IMR-90 (cell line): ENCODE measurements around the gene KLHL40. TPM values are rescaled to one million over a fixed set of nuclear protein-coding genes. Genes with fewer than 3 reads are reported as not detected.

Source experiments
- ATAC-seq: fragments of 200-7000 bp; cut with Tn5 transposase; 2 replicates; pipeline ENCODE4 v1.9.1; 2020; ENCODE audit warnings: low read depth, mild to moderate bottlenecking, moderate library complexity
- BruUV-seq: library from RNA; stranded (reverse); fragments of 400-500 nt; replicated peaks from 2 replicates; lab custom pipeline; 2021; lab: Mats Ljungman, UMichigan
- CTCF ChIA-PET: fragments of 300-600 bp; formaldehyde crosslinking; extraction: SDS; loops from one replicate; lab custom pipeline; 2021; ENCODE audit warnings: antibody characterized with exemption; lab: Yijun Ruan, JAX
- POLR2A ChIA-PET: fragments of 300-600 bp; sonication (Branson Sonifier 250); formaldehyde crosslinking; loops from one replicate; lab custom pipeline; 2022; ENCODE audit warnings: antibody characterized with exemption; ENCODE audit not compliant: unreplicated experiment; lab: Charles Lee
- DNase-seq: peaks from one replicate; pipeline ENCODE4 v3.0.0; 2013
- H2AFZ ChIP-seq: replicated peaks from 2 replicates; pipeline ENCODE3; 2013; ENCODE audit warnings: low read length, mild to moderate bottlenecking; ENCODE audit not compliant: poor library complexity
- H2AK5ac ChIP-seq: 2 replicates; pipeline ENCODE4 v1.6.1; 2013; ENCODE audit warnings: low read depth, low read length, inconsistent platforms
- H2AK9ac ChIP-seq: replicated peaks from 2 replicates; pipeline ENCODE3; 2013; ENCODE audit warnings: mild to moderate bottlenecking, low read depth, low read length, moderate library complexity; ENCODE audit not compliant: poor library complexity
- H2BK120ac ChIP-seq: 2 replicates; pipeline ENCODE4 v1.6.1; 2013; ENCODE audit warnings: low read depth, low read length, inconsistent platforms
- H2BK15ac ChIP-seq: 3 replicates; pipeline ENCODE4 v1.6.1; 2013; ENCODE audit warnings: low read depth, low read length, inconsistent platforms
- H2BK20ac ChIP-seq: 2 replicates; pipeline ENCODE4 v1.6.1; 2013; ENCODE audit warnings: low read depth, mild to moderate bottlenecking, inconsistent platforms, low read length, moderate library complexity
- H2BK5ac ChIP-seq: 2 replicates; pipeline ENCODE4 v1.6.1; 2013; ENCODE audit warnings: mild to moderate bottlenecking, low read depth, low read length, inconsistent platforms; ENCODE audit not compliant: poor library complexity, severe bottlenecking
- H3K14ac ChIP-seq: replicated peaks from 2 replicates; pipeline ENCODE4 v1.6.1; 2013; ENCODE audit warnings: low read depth, low read length, inconsistent platforms
- H3K18ac ChIP-seq: 2 replicates; pipeline ENCODE4 v1.6.1; 2013; ENCODE audit warnings: low read depth, low read length, control low read depth
- H3K23ac ChIP-seq: 2 replicates; pipeline ENCODE4 v1.6.1; 2013; ENCODE audit warnings: low read depth, low read length, inconsistent platforms
- H3K27ac ChIP-seq: 2 replicates; pipeline ENCODE4 v1.5.1; 2013; ENCODE audit warnings: mild to moderate bottlenecking, control low read depth, low read length; ENCODE audit not compliant: insufficient read depth
- H3K27me3 ChIP-seq: 2 replicates; pipeline ENCODE4 v1.6.1; 2013; ENCODE audit warnings: low read length; ENCODE audit not compliant: control insufficient read depth, insufficient read depth
- H3K36me3 ChIP-seq: 2 replicates; pipeline ENCODE4 v1.6.1; 2013; ENCODE audit warnings: low read length, mixed read lengths; ENCODE audit not compliant: control insufficient read depth, insufficient read depth
- H3K4ac ChIP-seq: 2 replicates; pipeline ENCODE4 v1.6.1; 2013; ENCODE audit warnings: low read depth, low read length, inconsistent platforms
- H3K4me1 ChIP-seq: 2 replicates; pipeline ENCODE4 v1.6.1; 2013; ENCODE audit warnings: low read length, mixed read lengths; ENCODE audit not compliant: control insufficient read depth, insufficient read depth
- H3K4me2 ChIP-seq: 2 replicates; pipeline ENCODE4 v1.6.1; 2013; ENCODE audit warnings: low read depth, mild to moderate bottlenecking, control low read depth, low read length, moderate library complexity
- H3K4me3 ChIP-seq: 2 replicates; pipeline ENCODE4 v1.5.1; 2013; ENCODE audit warnings: low read depth, mild to moderate bottlenecking, control low read depth, low read length, moderate library complexity; ENCODE audit not compliant: insufficient read depth
- H3K56ac ChIP-seq: 2 replicates; pipeline ENCODE4 v1.6.1; 2013; ENCODE audit warnings: low read length, inconsistent platforms; ENCODE audit not compliant: insufficient read depth; ENCODE audit errors: extremely low read depth
- H3K79me1 ChIP-seq, 2 experiments: 2 replicates each; pipeline ENCODE4 v1.6.1; 2013; ENCODE audit warnings: low read length in 2 of 2, inconsistent platforms in 1 of 2, low read depth in 1 of 2
- H3K9ac ChIP-seq: 2 replicates; pipeline ENCODE4 v1.6.1; 2013; ENCODE audit warnings: low read depth, low read length, control low read depth
- H3K9me1 ChIP-seq: 2 replicates; pipeline ENCODE4 v1.6.1; 2013; ENCODE audit warnings: low read length, inconsistent platforms; ENCODE audit not compliant: insufficient read depth
- H3K9me3 ChIP-seq: 2 replicates; pipeline ENCODE4 v1.6.1; 2013; ENCODE audit warnings: low read length; ENCODE audit not compliant: control insufficient read depth, insufficient read depth
- H4K20me1 ChIP-seq: 2 replicates; pipeline ENCODE4 v1.6.1; 2013; ENCODE audit warnings: low read length, inconsistent platforms; ENCODE audit not compliant: insufficient read depth
- H4K5ac ChIP-seq: 2 replicates; pipeline ENCODE4 v1.6.1; 2013; ENCODE audit warnings: mild to moderate bottlenecking, low read depth, low read length, control low read depth
- H4K8ac ChIP-seq, 2 experiments: 2 replicates each; pipeline ENCODE4 v1.6.1; 2013; ENCODE audit warnings: low read depth in 2 of 2, low read length in 2 of 2, control low read depth in 1 of 2, inconsistent platforms in 1 of 2
- H4K91ac ChIP-seq: 2 replicates; pipeline ENCODE4 v1.6.1; 2013; ENCODE audit warnings: low read depth, low read length, inconsistent platforms; ENCODE audit not compliant: insufficient read depth
- BHLHE40 ChIP-seq: fragments of 150-350 bp; IDR thresholded peaks from 2 replicates; pipeline ENCODE4 v1.6.1; 2016; ENCODE audit warnings: mild to moderate bottlenecking, low read depth, low read length
- CHD1 ChIP-seq: IDR thresholded peaks from 2 replicates; pipeline ENCODE4 v1.6.1; 2012; ENCODE audit warnings: low read depth, low read length, improper control_type of control experiment
- MAFK ChIP-seq: IDR thresholded peaks from 2 replicates; pipeline ENCODE4 v1.6.1; 2012; ENCODE audit warnings: low read depth, low read length, improper control_type of control experiment
- MAZ ChIP-seq: IDR thresholded peaks from 2 replicates; pipeline ENCODE4 v1.6.1; 2012; ENCODE audit warnings: low read depth, mild to moderate bottlenecking, low read length, improper control_type of control experiment, moderate library complexity, borderline replicate concordance
- MXI1 ChIP-seq: IDR thresholded peaks from 2 replicates; pipeline ENCODE4 v1.6.1; 2012; ENCODE audit warnings: low read depth, mild to moderate bottlenecking, low read length, moderate library complexity, borderline replicate concordance
- NFE2L2 ChIP-seq: fragments of 150-350 bp; IDR thresholded peaks from 2 replicates; pipeline ENCODE4 v1.6.1; 2016; ENCODE audit warnings: low read depth, mild to moderate bottlenecking, low read length
- POLR2A ChIP-seq: IDR thresholded peaks from 2 replicates; pipeline ENCODE4 v1.6.1; 2012; ENCODE audit warnings: mild to moderate bottlenecking, low read depth, low read length
- RCOR1 ChIP-seq: IDR thresholded peaks from 2 replicates; pipeline ENCODE4 v1.6.1; 2012; ENCODE audit warnings: mild to moderate bottlenecking, low read length, improper control_type of control experiment; ENCODE audit not compliant: insufficient replicate concordance
- RFX5 ChIP-seq: IDR thresholded peaks from 2 replicates; pipeline ENCODE4 v1.8.0; 2012; ENCODE audit warnings: low read depth, mild to moderate bottlenecking, low read length, moderate library complexity
- SMC3 ChIP-seq: fragments of 150-350 bp; IDR thresholded peaks from 2 replicates; pipeline ENCODE4 v1.6.1; 2016; ENCODE audit warnings: low read depth, mild to moderate bottlenecking, antibody characterized with exemption, low read length, moderate library complexity
- WGBS, 2 experiments: methylation state at CpG; one replicate each; pipeline versions ENCODE4 v1.1.5 to v1.1.7; 2013; ENCODE audit warnings: missing lambda C conversion rate in 2 of 2; ENCODE audit not compliant: insufficient read length in 1 of 2; ENCODE audit errors: extremely low coverage in 2 of 2; 5-methylcytosine and 5-hydroxymethylcytosine counted together
- dilution Hi-C: fragments of 300-500 bp; cut with HindIII; formaldehyde crosslinking; loops from one replicate; pipeline ENCODE4 v1.14.3; 2018; ENCODE audit warnings: low sequenced_read_pairs; ENCODE audit not compliant: unreplicated experiment
- in situ Hi-C: fragments of 300-500 bp; cut with MboI; formaldehyde crosslinking; loops from 3 replicates; pipeline ENCODE4 v1.14.3; 2019; ENCODE audit warnings: low sequenced_read_pairs, inconsistent platforms, mixed read lengths
- intact Hi-C: fragments of 100-400 bp; cut with micrococcal nuclease; formaldehyde crosslinking; loops from 2 replicates; pipeline ENCODE4 v1.10.0; 2022
- polyA plus RNA-seq, 3 experiments: library from polyadenylated mRNA; depleted of rRNA; stranded (reverse); fragments of >200 nt; gene quantifications; 2 replicates each; pipeline ENCODE4 v1.2.3, GENCODE V29; 2012; ENCODE audit warnings: low replicate concordance in 1 of 3
- total RNA-seq: library from RNA; depleted of rRNA; stranded (reverse); fragments of >200 nt; gene quantifications from 2 replicates; pipeline ENCODE4 v1.2.3, GENCODE V29; 2012
- TF ChIP-seq, protein P1 (sequence below): fragments of 150-350 bp; IDR thresholded peaks from 2 replicates; pipeline ENCODE4 v1.6.1; 2017; ENCODE audit warnings: mild to moderate bottlenecking, antibody characterized with exemption, low read length, low read depth
- TF ChIP-seq, protein P2 (sequence below): conservative IDR thresholded peaks from 2 replicates; pipeline ENCODE4 v1.5.1; 2012; ENCODE audit warnings: mild to moderate bottlenecking, low read depth, low read length, improper control_type of control experiment

KLHL40 gene
- total and polyA plus RNA-seq, 2 of the 4 experiments (the other 2 are of a cell fraction), result not detected

DNA sequence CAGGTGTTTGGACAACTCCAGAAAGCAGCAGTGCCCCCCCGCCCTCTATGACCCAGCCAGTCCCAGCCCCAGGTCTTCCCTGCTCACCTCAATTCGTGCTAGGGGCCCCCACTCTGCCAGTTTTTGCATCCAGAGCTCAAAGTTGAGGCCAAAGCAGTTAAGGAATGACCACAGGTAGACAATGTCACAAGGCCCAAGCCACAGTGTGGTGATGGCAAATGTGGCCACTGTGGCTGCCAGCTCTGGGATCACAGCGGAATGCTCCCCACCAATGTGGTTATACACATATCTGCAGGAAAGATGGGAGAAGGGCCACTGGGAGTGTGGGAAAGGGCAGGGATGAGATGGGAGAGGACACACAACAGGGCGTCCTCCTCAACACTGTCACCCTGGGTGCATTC, 8.2 kb downstream of the KLHL40 start:
- no peaks in the 10 kb centered on the region; the same call in 1 of the 2 replicates for H4K20me1 ChIP-seq
- WGBS, 2 experiments, result 0% methylated on average over 1 of the region's 4 CpGs; no CpG with 5 or more reads in 1 of the 2 experiments
- BruUV-seq, result no TSS peak
- peaks cover 78% of the 10 kb centered on the region for H3K27me3 ChIP-seq
- DNase-seq, result no peak
- H2AK5ac ChIP-seq, result no peak overlapping the region
- intact Hi-C loops (no loop called here), in situ Hi-C loops (no loop called here), dilution Hi-C loops (no loop called here)
- no peak overlapping the region for H3K27ac ChIP-seq
- no peak overlapping the region for H3K4ac ChIP-seq
- H2BK120ac ChIP-seq, result no peak overlapping the region
- ATAC-seq, result no peak
- H3K9me1 ChIP-seq, result no peaks in the 10 kb centered on the region
- H2AK9ac ChIP-seq, result no peak overlapping the region
- no peak overlapping the region for H2BK20ac ChIP-seq
- no peak overlapping the region for H3K56ac ChIP-seq
- H3K4me3 ChIP-seq, result no peak overlapping the region
- H3K18ac ChIP-seq, result no peak overlapping the region
- no peaks in the 10 kb centered on the region for H3K36me3 ChIP-seq
- H2BK5ac ChIP-seq, result no peak overlapping the region
- no peak overlapping the region for H3K14ac ChIP-seq
- H4K8ac ChIP-seq, result no peak overlapping the region
- H2BK15ac ChIP-seq, result no peak overlapping the region
- TF ChIP-seq MXI1, result no peak
- no peak for TF ChIP-seq RFX5
- no peak for TF ChIP-seq POLR2A
- TF ChIP-seq NFE2L2, result no peak
- TF ChIP-seq BHLHE40, result no peak
- no peak for TF ChIP-seq SMC3
- no peak for TF ChIP-seq MAZ
- TF ChIP-seq, protein P1, sequence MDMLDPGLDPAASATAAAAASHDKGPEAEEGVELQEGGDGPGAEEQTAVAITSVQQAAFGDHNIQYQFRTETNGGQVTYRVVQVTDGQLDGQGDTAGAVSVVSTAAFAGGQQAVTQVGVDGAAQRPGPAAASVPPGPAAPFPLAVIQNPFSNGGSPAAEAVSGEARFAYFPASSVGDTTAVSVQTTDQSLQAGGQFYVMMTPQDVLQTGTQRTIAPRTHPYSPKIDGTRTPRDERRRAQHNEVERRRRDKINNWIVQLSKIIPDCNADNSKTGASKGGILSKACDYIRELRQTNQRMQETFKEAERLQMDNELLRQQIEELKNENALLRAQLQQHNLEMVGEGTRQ, result no peak
- TF ChIP-seq, protein P2, sequence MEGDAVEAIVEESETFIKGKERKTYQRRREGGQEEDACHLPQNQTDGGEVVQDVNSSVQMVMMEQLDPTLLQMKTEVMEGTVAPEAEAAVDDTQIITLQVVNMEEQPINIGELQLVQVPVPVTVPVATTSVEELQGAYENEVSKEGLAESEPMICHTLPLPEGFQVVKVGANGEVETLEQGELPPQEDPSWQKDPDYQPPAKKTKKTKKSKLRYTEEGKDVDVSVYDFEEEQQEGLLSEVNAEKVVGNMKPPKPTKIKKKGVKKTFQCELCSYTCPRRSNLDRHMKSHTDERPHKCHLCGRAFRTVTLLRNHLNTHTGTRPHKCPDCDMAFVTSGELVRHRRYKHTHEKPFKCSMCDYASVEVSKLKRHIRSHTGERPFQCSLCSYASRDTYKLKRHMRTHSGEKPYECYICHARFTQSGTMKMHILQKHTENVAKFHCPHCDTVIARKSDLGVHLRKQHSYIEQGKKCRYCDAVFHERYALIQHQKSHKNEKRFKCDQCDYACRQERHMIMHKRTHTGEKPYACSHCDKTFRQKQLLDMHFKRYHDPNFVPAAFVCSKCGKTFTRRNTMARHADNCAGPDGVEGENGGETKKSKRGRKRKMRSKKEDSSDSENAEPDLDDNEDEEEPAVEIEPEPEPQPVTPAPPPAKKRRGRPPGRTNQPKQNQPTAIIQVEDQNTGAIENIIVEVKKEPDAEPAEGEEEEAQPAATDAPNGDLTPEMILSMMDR, result no peak
- no peak for TF ChIP-seq MAFK
- no peak for TF ChIP-seq CHD1
- no peak for TF ChIP-seq RCOR1
- H3K9me3 ChIP-seq, result no peaks in the 10 kb centered on the region
- H3K4me1 ChIP-seq, result no peaks in the 10 kb centered on the region
- H4K91ac ChIP-seq, result no peak overlapping the region
- H2AFZ ChIP-seq, result no peak overlapping the region
- H3K79me1 ChIP-seq, result no peaks in the 10 kb centered on the region
- ChIA-PET CTCF (no interaction called here), POLR2A (no interaction called here)
- H3K23ac ChIP-seq, result no peak overlapping the region
- H4K5ac ChIP-seq, result no peak overlapping the region
- H3K4me2 ChIP-seq, result no peak overlapping the region
- H3K9ac ChIP-seq, result no peak overlapping the region
